ENCODE measurements around the gene C2CD2.

The C2CD2 gene

GRCh38 chr21:41861255-41861654, 92.6 kb downstream of the C2CD2 start:
- DNase-seq, result no peak

GRCh38 chr21:41859297-41859980, 94.4 kb downstream of the C2CD2 start:
- DNase-seq, result no peak

GRCh38 chr21:41858466-41859296, 95.1 kb downstream of the C2CD2 start:
- no peak for DNase-seq

- DNase-seq, result no peak
Observed at GRCh38 chr21:41857771-41858300, 96.0 kb downstream of the C2CD2 start.

GRCh38 chr21:41856572-41856971, 97.2 kb downstream of the C2CD2 start:
- no peak for DNase-seq

GRCh38 chr21:41854426-41854995, 99.3 kb downstream of the C2CD2 start:
- no peak for DNase-seq

- no peak for DNase-seq
Observed at GRCh38 chr21:41852929-41853320, 100.9 kb downstream of the C2CD2 start.

- no peak for DNase-seq
Observed at GRCh38 chr21:41852151-41852928, 101.5 kb downstream of the C2CD2 start.

- no peak for DNase-seq
Observed at GRCh38 chr21:41851090-41851790, 102.6 kb downstream of the C2CD2 start.

- no peak for DNase-seq
Observed at GRCh38 chr21:41850085-41850484, 103.7 kb downstream of the C2CD2 start.

- DNase-seq, result no peak
Observed at GRCh38 chr21:41848958-41849580, 104.7 kb downstream of the C2CD2 start.

GRCh38 chr21:41848533-41848932, 105.3 kb downstream of the C2CD2 start:
- DNase-seq, result no peak

- no peak for DNase-seq
Observed at GRCh38 chr21:41847066-41847804, 106.6 kb downstream of the C2CD2 start.

- no peak for DNase-seq
Observed at GRCh38 chr21:41846536-41846935, 107.3 kb downstream of the C2CD2 start.

- no peak for DNase-seq
Observed at GRCh38 chr21:41846033-41846317, 107.8 kb downstream of the C2CD2 start.

GRCh38 chr21:41845310-41846032, 108.3 kb downstream of the C2CD2 start:
- DNase-seq, result no peak

- DNase-seq, result no peak
Observed at GRCh38 chr21:41843584-41843983, 110.2 kb downstream of the C2CD2 start.

GRCh38 chr21:41840880-41841279, 112.9 kb downstream of the C2CD2 start:
- no peak for DNase-seq

- DNase-seq, result no peak
Observed at GRCh38 chr21:41839387-41840000, 114.3 kb downstream of the C2CD2 start.

- no peak for DNase-seq
Observed at GRCh38 chr21:41837756-41838297, 116.0 kb downstream of the C2CD2 start.

Data from GF-D8 (cell line).